ENCODE data around the gene DCTN4.
"Not testable (repeated sequence)": the region's sequence is repeated elsewhere in the genome, so short reads cannot be mapped to it uniquely, and the experiment has no call there.

Gene DCTN4

DNA sequence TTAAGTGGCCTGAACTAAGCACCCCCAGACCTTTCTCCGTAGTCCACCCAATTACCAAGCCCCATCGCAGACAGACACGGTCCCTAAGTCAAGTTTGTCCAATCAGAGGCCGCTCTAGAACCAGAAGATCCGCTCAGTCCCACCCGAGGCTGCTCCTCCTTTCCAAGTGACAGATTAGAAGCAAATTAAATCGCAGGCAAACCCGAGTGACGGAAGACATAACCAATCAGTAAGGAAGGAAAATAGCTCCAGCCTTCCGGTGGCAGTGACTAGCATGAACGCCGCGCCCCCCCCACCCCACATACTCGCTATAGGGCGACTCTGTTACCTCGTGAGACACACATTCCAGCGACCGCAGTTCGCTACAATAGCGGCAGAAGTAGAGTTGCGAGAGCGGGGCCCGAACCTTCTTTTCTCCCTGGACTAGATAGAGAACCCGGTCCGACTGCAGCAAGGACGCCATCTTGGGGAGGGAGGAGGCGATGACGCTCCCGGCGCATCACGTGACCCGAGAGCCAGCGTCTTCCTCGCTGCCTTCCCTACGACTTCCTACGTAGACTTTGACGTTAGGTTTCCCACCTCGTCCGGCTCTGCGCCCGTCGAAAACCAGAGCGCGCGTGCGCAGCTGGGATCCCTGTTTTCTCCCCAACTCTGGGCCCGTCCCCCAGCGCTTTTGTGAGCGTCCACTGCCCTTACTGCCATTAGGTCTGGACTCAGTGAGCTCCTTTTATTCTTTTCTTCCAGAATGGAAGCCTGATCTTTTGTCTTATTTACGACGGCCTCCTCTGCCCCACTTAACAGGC lies at the start of gene DCTN4:
DCTN4 (minus strand) TSS at position 487 of the 803 bp plus-strand sequence; CDS start at position 463, 24 bp downstream.
- in situ Hi-C loops (cut with MboI; ENCODE audit: low sequenced_read_pairs, unreplicated experiment), result no loop called here
- TF ChIP-seq, protein P1, sequence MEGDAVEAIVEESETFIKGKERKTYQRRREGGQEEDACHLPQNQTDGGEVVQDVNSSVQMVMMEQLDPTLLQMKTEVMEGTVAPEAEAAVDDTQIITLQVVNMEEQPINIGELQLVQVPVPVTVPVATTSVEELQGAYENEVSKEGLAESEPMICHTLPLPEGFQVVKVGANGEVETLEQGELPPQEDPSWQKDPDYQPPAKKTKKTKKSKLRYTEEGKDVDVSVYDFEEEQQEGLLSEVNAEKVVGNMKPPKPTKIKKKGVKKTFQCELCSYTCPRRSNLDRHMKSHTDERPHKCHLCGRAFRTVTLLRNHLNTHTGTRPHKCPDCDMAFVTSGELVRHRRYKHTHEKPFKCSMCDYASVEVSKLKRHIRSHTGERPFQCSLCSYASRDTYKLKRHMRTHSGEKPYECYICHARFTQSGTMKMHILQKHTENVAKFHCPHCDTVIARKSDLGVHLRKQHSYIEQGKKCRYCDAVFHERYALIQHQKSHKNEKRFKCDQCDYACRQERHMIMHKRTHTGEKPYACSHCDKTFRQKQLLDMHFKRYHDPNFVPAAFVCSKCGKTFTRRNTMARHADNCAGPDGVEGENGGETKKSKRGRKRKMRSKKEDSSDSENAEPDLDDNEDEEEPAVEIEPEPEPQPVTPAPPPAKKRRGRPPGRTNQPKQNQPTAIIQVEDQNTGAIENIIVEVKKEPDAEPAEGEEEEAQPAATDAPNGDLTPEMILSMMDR (IDR thresholded peaks at IDR 0.05; ENCODE audit: borderline replicate concordance, control extremely low read depth, extremely low read depth, insufficient read depth, missing control alignments), result no peak
- DNase-seq (ENCODE audit: low spot score), result peak; percentile 89

DNA sequence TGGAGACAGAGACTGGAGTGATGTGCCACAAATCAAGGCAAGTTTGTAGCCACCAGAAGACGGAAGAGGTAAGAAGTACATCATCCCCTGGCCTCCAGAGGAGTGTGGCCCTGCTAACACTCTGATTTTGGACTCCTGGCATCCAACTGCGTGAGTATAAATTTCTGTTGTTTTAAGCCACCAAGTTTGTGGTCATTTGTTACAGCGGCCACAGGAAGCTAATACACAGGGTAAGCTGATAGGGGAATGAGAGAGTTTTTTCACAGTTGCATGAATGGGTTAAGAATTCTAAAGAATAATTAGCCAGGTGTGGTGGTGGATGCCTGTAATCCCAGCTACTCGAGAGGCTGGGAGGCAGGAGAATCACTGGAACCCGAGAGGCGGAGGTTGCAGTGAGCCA lies 45.6 kb upstream of the DCTN4 start:
- in situ Hi-C loops (cut with MboI; ENCODE audit: low sequenced_read_pairs, unreplicated experiment), result loop anchor here (25.0 kb wide), 1 partner anchor 242 kb away; no protein-coding TSS in a partner anchor
- TF ChIP-seq, protein P1 (IDR thresholded peaks at IDR 0.05; ENCODE audit: borderline replicate concordance, control extremely low read depth, extremely low read depth, insufficient read depth, missing control alignments), result no peak
- DNase-seq (ENCODE audit: low spot score), result no peak

DNA sequence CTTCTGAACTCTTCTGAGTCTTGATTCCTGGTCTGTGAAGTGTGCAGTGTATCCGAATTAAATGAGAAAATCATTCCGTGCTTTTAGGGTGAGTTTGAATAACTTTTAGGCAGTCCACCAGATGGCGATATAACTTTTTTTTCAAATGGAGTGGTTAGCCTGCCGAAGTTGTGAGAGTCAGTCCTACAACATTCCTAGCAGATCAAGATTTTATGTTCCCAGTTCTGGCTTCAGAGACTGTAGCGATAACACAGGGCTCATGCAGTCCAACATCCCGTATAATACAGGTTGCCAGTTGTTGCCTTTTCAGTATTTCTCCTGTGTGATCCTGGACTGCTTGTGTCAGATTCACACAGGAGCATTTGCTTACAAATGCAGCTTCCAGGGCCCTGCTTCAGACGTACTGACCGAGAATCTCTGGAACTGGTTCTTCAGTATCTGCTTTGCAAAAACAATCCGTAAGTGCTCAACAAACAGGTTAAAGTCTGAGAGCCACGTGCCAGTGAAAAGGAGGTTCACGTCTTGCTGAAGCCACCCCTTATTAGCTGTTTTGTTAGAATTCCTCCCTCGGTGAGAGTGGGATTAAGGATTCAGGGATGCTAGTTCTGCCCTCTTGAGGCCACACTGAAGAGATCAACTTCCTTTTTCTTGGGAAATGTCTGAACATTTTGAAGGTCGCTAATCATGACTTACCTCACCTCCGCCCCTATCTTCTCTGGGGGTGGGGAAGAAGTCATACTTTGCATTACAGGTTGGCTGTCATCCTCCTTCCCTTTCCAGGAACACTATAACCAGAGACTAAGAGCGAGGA lies 42.5 kb upstream of the DCTN4 start:
- in situ Hi-C loops (cut with MboI; ENCODE audit: low sequenced_read_pairs, unreplicated experiment), result loop anchor here (25.0 kb wide), 1 partner anchor 239 kb away; no protein-coding TSS in a partner anchor
- DNase-seq (ENCODE audit: low spot score), result peak; percentile 55
- TF ChIP-seq, protein P1 (IDR thresholded peaks at IDR 0.05; ENCODE audit: borderline replicate concordance, control extremely low read depth, extremely low read depth, insufficient read depth, missing control alignments), result peak; percentile 42

DNA sequence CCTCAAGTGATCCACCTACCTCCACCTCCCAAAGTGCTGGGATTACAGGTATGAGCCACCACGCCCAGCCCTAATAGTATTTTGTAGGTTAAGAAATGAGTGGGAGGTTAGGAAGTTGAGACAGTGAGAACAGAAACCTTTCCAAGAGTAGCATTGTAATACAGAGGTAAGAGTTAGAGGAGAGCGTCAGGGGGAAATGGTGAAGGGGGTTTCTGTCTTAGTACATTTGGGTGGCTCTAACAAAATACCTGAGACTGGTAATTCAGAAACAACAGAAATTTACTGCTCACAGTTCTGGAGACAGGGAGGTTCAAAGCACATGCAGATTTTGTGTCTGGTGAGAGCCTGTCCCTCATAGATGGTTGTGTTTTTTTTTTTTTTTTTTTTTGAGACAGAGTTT lies 38.6 kb upstream of the DCTN4 start:
- DNase-seq (ENCODE audit: low spot score), result no peak
- TF ChIP-seq, protein P1 (IDR thresholded peaks at IDR 0.05; ENCODE audit: borderline replicate concordance, control extremely low read depth, extremely low read depth, insufficient read depth, missing control alignments), result no peak
- in situ Hi-C loops (cut with MboI; ENCODE audit: low sequenced_read_pairs, unreplicated experiment), result loop anchor here (25.0 kb wide), 1 partner anchor 365 kb away; the partner anchor contains the start of gene ANXA6

DNA sequence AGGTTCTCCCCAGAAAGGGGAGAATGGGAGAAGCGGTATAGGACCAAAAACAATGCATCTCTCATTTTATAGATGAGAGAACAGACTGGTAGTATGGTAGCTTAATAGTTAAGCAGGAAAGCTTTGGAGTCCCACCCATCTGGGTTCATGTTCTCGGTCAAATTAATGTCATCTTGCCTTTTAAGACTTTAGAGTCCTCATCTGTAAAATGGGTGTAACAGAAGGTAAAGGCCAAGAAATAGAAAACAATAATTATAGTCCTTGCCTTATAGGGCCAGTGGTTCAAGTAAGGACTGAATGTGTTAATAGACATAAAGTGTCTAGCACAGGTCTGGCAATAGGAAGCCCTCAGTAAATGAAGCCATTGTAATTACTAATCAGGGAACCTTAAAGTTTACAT lies 36.1 kb upstream of the DCTN4 start:
- in situ Hi-C loops (cut with MboI; ENCODE audit: low sequenced_read_pairs, unreplicated experiment), result loop anchor here (25.0 kb wide), 1 partner anchor 367 kb away; the partner anchor contains the start of gene ANXA6
- TF ChIP-seq, protein P1 (IDR thresholded peaks at IDR 0.05; ENCODE audit: borderline replicate concordance, control extremely low read depth, extremely low read depth, insufficient read depth, missing control alignments), result no peak
- DNase-seq (ENCODE audit: low spot score), result no peak

DNA sequence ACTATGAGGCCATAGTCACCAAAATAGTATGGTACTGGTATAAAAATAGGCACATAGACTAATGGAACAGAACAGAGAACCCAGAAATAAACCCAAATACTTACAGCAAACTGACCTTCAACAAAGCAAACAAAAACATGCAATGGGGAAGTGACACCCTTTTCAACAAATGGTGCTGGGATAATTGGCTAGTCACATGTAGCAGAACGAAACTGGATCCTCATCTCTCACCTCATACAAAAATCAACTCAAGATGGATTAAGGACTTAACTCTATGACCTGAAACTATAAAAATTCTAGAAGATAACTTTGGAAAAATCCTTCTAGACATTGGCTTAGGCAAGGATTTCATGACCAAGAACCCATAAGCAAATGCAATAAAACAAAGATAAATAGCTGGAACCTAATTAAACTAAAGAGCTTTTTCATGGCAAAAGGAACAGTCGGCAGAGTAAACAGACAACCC lies 34.6 kb upstream of the DCTN4 start:
- in situ Hi-C loops (cut with MboI; ENCODE audit: low sequenced_read_pairs, unreplicated experiment), result loop anchor here (25.0 kb wide), 1 partner anchor 369 kb away; the partner anchor contains the start of gene ANXA6

More for the DNA sequence above, 34.6 kb upstream of the DCTN4 start:
- DNase-seq (ENCODE audit: low spot score), result not testable (repeated sequence)
